Endodermal cell (in vitro differentiated cells): ENCODE data around the gene LILRA5. TPM values are rescaled to one million over a fixed set of nuclear protein-coding genes. Genes with fewer than 3 reads are reported as not detected.
"Not testable (repeated sequence)": the region's sequence is repeated elsewhere in the genome, so short reads cannot be mapped to it uniquely, and the experiment has no call there.

Experiments
- DNase-seq: peaks from one replicate; pipeline ENCODE4 v3.0.0-alpha.2; 2017
- H3K27ac ChIP-seq: 2 replicates; pipeline ENCODE4 v1.5.1; 2013; ENCODE audit warnings: mild to moderate bottlenecking, low read depth, low read length, moderate library complexity
- H3K27me3 ChIP-seq: 2 replicates; pipeline ENCODE4 v1.6.1; 2013; ENCODE audit warnings: mild to moderate bottlenecking, low read length, moderate library complexity; ENCODE audit not compliant: insufficient read depth, control insufficient read depth, poor library complexity, severe bottlenecking
- H3K36me3 ChIP-seq: 2 replicates; pipeline ENCODE4 v1.7.0; 2013; ENCODE audit warnings: mild to moderate bottlenecking, low read length, moderate library complexity; ENCODE audit not compliant: control insufficient read depth, insufficient read depth
- H3K4me1 ChIP-seq: one replicate; pipeline ENCODE4 v1.7.0; 2013; ENCODE audit warnings: low read length; ENCODE audit not compliant: control insufficient read depth, insufficient read depth
- H3K4me3 ChIP-seq: 2 replicates; pipeline ENCODE4 v1.5.1; 2013; ENCODE audit warnings: mild to moderate bottlenecking, low read length, moderate library complexity
- H3K9ac ChIP-seq: 2 replicates; pipeline ENCODE4 v1.6.1; 2013; ENCODE audit warnings: mild to moderate bottlenecking, low read length, moderate library complexity; ENCODE audit not compliant: poor library complexity, severe bottlenecking; ENCODE audit errors: extremely low read depth
- H3K9me3 ChIP-seq: 2 replicates; pipeline ENCODE4 v1.6.1; 2013; ENCODE audit warnings: mild to moderate bottlenecking, low read length, moderate library complexity; ENCODE audit not compliant: control insufficient read depth
- H3K27ac Mint-ChIP-seq: 2 replicates; pipeline ENCODE4 v1.8.0; 2020; ENCODE audit warnings: mixed read lengths
- H3K27me3 Mint-ChIP-seq: 2 replicates; pipeline ENCODE4 v1.8.0; 2021; ENCODE audit warnings: mild to moderate bottlenecking, mixed read lengths; ENCODE audit not compliant: insufficient read depth
- H3K36me3 Mint-ChIP-seq: 2 replicates; pipeline ENCODE4 v1.8.0; 2020; ENCODE audit warnings: low read depth, mixed read lengths
- H3K4me1 Mint-ChIP-seq: 2 replicates; pipeline ENCODE4 v1.8.0; 2020; ENCODE audit warnings: mixed read lengths
- H3K4me3 Mint-ChIP-seq: 2 replicates; pipeline ENCODE4 v1.8.0; 2020; ENCODE audit warnings: mild to moderate bottlenecking, moderate library complexity, mixed read lengths
- H3K9me3 Mint-ChIP-seq: 2 replicates; pipeline ENCODE4 v1.8.0; 2020; ENCODE audit warnings: mild to moderate bottlenecking, mixed read lengths
- WGBS, 2 experiments: methylation state at CpG; one replicate each; pipeline versions ENCODE4 v1.1.5 to v1.1.7; 2013; ENCODE audit warnings: missing lambda C conversion rate in 2 of 2, mixed read lengths in 1 of 2; ENCODE audit not compliant: insufficient coverage in 1 of 2, insufficient read length in 1 of 2; 5-methylcytosine and 5-hydroxymethylcytosine counted together
- long read RNA-seq, 4 experiments: library from polyadenylated mRNA in 2 of 4; library from RNA in 1 of 4; library from capped mRNA in 1 of 4; stranded (forward) in 3 of 4; unstranded in 1 of 4; transcript quantifications; one replicate each; pipeline ENCODE4 v2.0.0, GENCODE V29; 2020 to 2021; ENCODE audit warnings: inconsistent platforms in 1 of 4
- polyA plus RNA-seq, 2 experiments: library from polyadenylated mRNA; stranded (reverse); fragments of 50-300 nt; gene quantifications; one replicate each; pipeline ENCODE4 v1.2.3, GENCODE V29; 2013
- total RNA-seq, 2 donors: library from RNA; stranded (reverse); fragmentation: NEBNext Ultra II Directional in 1 of 2; extraction: Animal tissue kit (Norgen Biotek cat#: 25700) in 1 of 2; gene quantifications; 2 replicates in 1 of 2; 3 replicates in 1 of 2; pipeline ENCODE4 v1.2.1, GENCODE V29; 2021
- TF ChIP-seq, protein P1 (sequence below): fragments of 200-600 bp; sonication (generic); conservative IDR thresholded peaks from 2 replicates; pipeline ENCODE4 v1.5.0; 2021; ENCODE audit warnings: antibody characterized with exemption, mild to moderate bottlenecking

Gene LILRA5
- not detected for total RNA-seq
- not detected for polyA plus RNA-seq (2013, experiment 1 of 2)
- not detected for polyA plus RNA-seq (2013, experiment 2 of 2)
- long read RNA-seq, experiment 1 = 0 reads
- long read RNA-seq, experiment 2 = 0 reads
- long read RNA-seq, experiment 3 = 0 reads
- long read RNA-seq, experiment 4 = 0 reads

DNA sequence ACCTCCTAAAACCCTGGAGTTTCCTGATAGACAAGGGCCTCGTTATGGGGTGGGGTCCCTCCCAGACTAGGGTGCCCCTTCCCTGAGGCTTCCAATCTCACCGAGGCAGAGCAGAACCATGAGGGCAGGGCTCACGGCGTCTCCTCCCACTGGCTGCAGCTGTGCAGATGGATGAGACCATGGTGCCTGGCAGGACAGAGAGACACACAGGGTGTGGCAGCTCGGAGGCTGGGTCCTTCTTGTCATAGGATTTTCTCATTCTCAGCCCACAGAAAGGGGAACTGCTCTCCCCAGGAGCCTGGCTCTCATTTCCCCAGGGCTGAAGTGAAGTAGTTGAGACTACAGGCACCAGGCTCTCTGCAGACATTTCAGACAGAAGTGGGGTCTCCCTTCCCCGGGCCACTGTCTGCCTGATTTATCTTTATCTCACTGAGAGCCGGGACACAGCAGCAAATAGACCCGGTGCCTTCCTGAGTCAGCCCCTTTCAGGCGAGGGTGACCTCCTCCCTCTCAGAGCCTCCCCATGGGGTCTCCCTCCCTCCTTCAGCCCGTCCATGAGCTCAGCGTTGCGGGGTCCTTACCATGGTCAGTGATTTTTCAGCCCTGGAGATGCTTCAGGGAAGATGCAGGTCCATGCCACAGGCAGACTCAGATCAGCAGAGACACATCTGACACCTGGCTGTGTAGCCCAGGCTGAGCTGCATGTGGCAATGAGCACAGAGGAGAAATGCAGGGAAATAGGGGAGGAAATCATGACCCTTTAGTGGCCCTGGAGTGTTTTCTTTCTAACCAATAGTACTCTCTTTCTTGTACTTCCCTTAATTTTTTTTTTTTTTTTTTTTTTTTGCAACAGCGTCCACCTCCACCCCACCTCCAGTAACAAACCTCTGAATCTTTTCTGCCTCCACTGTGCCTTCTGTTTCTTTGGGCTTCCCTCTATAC is at the start of gene LILRA5:
Gene LILRA5 (minus strand): TSS at position 731 of the 942 bp plus-strand sequence. CDS start 147 bp downstream, at position 584.
- 76 to 85% methylated on average over 5 to 13 of the region's 13 CpGs for WGBS, 2 experiments
- peaks cover 5% of the 10 kb centered on the region for H3K27me3 Mint-ChIP-seq
- Histone ChIP-seq H3K36me3 (no peaks in the 10 kb centered on the region), H3K27me3 (no peaks in the 10 kb centered on the region), H3K4me3 (no peak within 1 kb of the TSS), H3K4me1 (no peaks in the 10 kb centered on the region), H3K9ac (no peak within 1 kb of the TSS), H3K27ac (no peak within 1 kb of the TSS), H3K9me3 (no peaks in the 10 kb centered on the region)
- H3K27ac Mint-ChIP-seq = no peak within 1 kb of the TSS
- TF ChIP-seq, protein P1, sequence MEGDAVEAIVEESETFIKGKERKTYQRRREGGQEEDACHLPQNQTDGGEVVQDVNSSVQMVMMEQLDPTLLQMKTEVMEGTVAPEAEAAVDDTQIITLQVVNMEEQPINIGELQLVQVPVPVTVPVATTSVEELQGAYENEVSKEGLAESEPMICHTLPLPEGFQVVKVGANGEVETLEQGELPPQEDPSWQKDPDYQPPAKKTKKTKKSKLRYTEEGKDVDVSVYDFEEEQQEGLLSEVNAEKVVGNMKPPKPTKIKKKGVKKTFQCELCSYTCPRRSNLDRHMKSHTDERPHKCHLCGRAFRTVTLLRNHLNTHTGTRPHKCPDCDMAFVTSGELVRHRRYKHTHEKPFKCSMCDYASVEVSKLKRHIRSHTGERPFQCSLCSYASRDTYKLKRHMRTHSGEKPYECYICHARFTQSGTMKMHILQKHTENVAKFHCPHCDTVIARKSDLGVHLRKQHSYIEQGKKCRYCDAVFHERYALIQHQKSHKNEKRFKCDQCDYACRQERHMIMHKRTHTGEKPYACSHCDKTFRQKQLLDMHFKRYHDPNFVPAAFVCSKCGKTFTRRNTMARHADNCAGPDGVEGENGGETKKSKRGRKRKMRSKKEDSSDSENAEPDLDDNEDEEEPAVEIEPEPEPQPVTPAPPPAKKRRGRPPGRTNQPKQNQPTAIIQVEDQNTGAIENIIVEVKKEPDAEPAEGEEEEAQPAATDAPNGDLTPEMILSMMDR = no peak
- DNase-seq = no peak
- H3K36me3 Mint-ChIP-seq = no peaks in the 10 kb centered on the region
- H3K4me3 Mint-ChIP-seq = no peak within 1 kb of the TSS
- H3K9me3 Mint-ChIP-seq = peaks cover 2% of the 10 kb centered on the region
- no peaks in the 10 kb centered on the region for H3K4me1 Mint-ChIP-seq

GRCh38 chr19:54361680-54362422 is 48.9 kb upstream of the LILRA5 start:
- not testable (repeated sequence) for H3K4me3 Mint-ChIP-seq
- 50 to 76% methylated on average over 1 to 3 of the region's 10 CpGs for WGBS, 2 experiments

DNA sequence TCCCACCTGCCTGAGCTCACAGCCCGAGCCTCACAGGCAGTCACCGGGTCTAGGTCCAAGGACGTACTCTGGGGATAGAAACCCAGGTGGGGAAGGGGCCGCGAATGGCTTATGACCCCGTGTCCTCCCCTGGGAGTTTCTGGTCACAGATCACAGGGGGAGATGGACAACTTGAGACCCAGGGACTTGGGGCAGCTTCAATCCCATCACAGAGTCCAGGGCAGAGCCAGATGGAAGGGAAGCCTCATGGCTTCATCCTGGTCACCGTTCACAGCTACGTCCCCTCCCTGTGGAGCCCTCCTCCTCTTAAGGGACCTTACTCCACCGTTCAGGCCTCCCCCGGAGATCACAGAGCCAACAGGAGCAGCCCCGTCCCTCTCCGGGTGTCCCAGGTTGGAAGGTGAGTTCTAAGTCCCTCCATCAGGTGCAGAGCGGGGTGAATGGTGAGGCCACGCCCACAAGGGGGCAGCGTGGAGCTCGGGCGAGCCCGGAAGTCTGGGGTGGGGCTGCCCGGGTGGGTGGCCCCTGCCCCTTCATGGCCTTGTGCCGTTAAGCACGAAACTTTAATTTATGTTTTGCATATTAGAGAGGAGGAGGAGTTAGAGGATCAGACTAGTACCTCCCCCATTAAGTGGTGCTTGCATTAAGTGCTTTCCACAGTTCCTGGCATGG is 46.3 kb upstream of the LILRA5 start:
- not testable (repeated sequence) for H3K36me3 ChIP-seq, H3K4me1 Mint-ChIP-seq, H3K9me3 ChIP-seq, H3K27ac Mint-ChIP-seq, H3K27me3 Mint-ChIP-seq, H3K27ac ChIP-seq, H3K9ac ChIP-seq, H3K27me3 ChIP-seq, H3K4me1 ChIP-seq, H3K36me3 Mint-ChIP-seq, H3K4me3 Mint-ChIP-seq, H3K4me3 ChIP-seq, H3K9me3 Mint-ChIP-seq, DNase-seq
- WGBS, 2 experiments = 47% methylated on average over 11 of the region's 21 CpGs; no CpG with 5 or more reads in 1 of the 2 experiments
- TF ChIP-seq, protein P1 = peak; percentile 58

More at GRCh38 chr19:54361680-54362422, 48.9 kb upstream of the LILRA5 start:
- not testable (repeated sequence) for H3K9me3 ChIP-seq, H3K4me3 ChIP-seq, DNase-seq, H3K36me3 Mint-ChIP-seq, H3K9ac ChIP-seq, H3K9me3 Mint-ChIP-seq, H3K27me3 Mint-ChIP-seq, H3K27ac ChIP-seq, H3K36me3 ChIP-seq, H3K4me1 ChIP-seq, H3K27ac Mint-ChIP-seq, H3K4me1 Mint-ChIP-seq, H3K27me3 ChIP-seq
